ENCODE data around the gene NPRL2. TPM values are rescaled to one million over a fixed set of nuclear protein-coding genes. Genes with fewer than 3 reads are reported as not detected.

Gene NPRL2
- total and polyA plus RNA-seq, 2 of the 13 experiments (the other 11 are each of a cell fraction or from before 2014, with no cell fraction given), result 30.6 to 51.4 TPM

GRCh38 chr3:50303013-50303815 is 47.4 kb downstream of the NPRL2 start, which contains the start of gene HYAL1 (continued):
- TF ChIP-seq CSRNP1 (CRISPR knock-in tag; IDR thresholded peaks at IDR 0.05), result peak; percentile 88
- TF ChIP-seq TARDBP (CRISPR knock-in tag; IDR thresholded peaks at IDR 0.05), result peak; percentile 75
- TF ChIP-seq DBP (CRISPR knock-in tag; IDR thresholded peaks at IDR 0.05; ENCODE audit: not compliant biosample characterization), result peak; percentile 80
- no peak for TF ChIP-seq HMGA1 (CRISPR knock-in tag; conservative IDR thresholded peaks at IDR 0.05)
- TF ChIP-seq FLYWCH1 (CRISPR knock-in tag; IDR thresholded peaks at IDR 0.05), result 0 out of 2 replicates have a peak, but pooled peaks have one; percentile 78
- TF ChIP-seq, protein P1, sequence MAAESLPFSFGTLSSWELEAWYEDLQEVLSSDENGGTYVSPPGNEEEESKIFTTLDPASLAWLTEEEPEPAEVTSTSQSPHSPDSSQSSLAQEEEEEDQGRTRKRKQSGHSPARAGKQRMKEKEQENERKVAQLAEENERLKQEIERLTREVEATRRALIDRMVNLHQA (CRISPR knock-in tag; IDR thresholded peaks at IDR 0.05), result no peak
- peak; percentile 56 for TF ChIP-seq POGZ (CRISPR knock-in tag; IDR thresholded peaks at IDR 0.05)
- TF ChIP-seq ZNF839 (CRISPR knock-in tag; IDR thresholded peaks at IDR 0.05; ENCODE audit: borderline replicate concordance), result no peak
- TF ChIP-seq, protein P2, sequence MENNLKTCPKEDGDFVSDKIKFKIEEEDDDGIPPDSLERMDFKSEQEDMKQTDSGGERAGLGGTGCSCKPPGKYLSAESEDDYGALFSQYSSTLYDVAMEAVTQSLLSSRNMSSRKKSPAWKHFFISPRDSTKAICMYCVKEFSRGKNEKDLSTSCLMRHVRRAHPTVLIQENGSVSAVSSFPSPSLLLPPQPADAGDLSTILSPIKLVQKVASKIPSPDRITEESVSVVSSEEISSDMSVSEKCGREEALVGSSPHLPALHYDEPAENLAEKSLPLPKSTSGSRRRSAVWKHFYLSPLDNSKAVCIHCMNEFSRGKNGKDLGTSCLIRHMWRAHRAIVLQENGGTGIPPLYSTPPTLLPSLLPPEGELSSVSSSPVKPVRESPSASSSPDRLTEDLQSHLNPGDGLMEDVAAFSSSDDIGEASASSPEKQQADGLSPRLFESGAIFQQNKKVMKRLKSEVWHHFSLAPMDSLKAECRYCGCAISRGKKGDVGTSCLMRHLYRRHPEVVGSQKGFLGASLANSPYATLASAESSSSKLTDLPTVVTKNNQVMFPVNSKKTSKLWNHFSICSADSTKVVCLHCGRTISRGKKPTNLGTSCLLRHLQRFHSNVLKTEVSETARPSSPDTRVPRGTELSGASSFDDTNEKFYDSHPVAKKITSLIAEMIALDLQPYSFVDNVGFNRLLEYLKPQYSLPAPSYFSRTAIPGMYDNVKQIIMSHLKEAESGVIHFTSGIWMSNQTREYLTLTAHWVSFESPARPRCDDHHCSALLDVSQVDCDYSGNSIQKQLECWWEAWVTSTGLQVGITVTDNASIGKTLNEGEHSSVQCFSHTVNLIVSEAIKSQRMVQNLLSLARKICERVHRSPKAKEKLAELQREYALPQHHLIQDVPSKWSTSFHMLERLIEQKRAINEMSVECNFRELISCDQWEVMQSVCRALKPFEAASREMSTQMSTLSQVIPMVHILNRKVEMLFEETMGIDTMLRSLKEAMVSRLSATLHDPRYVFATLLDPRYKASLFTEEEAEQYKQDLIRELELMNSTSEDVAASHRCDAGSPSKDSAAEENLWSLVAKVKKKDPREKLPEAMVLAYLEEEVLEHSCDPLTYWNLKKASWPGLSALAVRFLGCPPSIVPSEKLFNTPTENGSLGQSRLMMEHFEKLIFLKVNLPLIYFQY (CRISPR knock-in tag; IDR thresholded peaks at IDR 0.05; ENCODE audit: borderline replicate concordance), result no peak
- no peak for TF ChIP-seq ZNF704 (CRISPR knock-in tag; IDR thresholded peaks at IDR 0.05; ENCODE audit: borderline replicate concordance)
- TF ChIP-seq HDAC1 (CRISPR knock-in tag; IDR thresholded peaks at IDR 0.05), result peak; percentile 83
- peak; percentile 49; the same call in 1 of the 2 replicates for TF ChIP-seq KLF6 (CRISPR knock-in tag; IDR thresholded peaks at IDR 0.05)
- TF ChIP-seq XRCC5 (optimal IDR thresholded peaks at IDR 0.05; ENCODE audit: low read length), result peak; percentile 36
- TF ChIP-seq SSRP1 (CRISPR knock-in tag; IDR thresholded peaks at IDR 0.05), result no peak; the same call in 1 of the 2 replicates
- no peak for TF ChIP-seq SKIL (CRISPR knock-in tag; IDR thresholded peaks at IDR 0.05; ENCODE audit: borderline replicate concordance)
- TF ChIP-seq IRF1 (CRISPR knock-in tag; IDR thresholded peaks at IDR 0.05; ENCODE audit: low read depth), result no peak
- 0 out of 2 replicates have a peak, but pooled peaks have one; percentile 10 for TF ChIP-seq PAX8 (CRISPR knock-in tag; IDR thresholded peaks at IDR 0.05; ENCODE audit: borderline replicate concordance)

Data from HepG2 (cell line).